HG02938 (cell line): ENCODE data around the gene CFAP221.

Experiments
- ATAC-seq: cut with Tn5 transposase; IDR thresholded peaks from one replicate; pipeline ENCODE4 v1.9.1; 2021; ENCODE audit warnings: mild to moderate bottlenecking, moderate library complexity; ENCODE audit not compliant: unreplicated experiment

Gene CFAP221

DNA sequence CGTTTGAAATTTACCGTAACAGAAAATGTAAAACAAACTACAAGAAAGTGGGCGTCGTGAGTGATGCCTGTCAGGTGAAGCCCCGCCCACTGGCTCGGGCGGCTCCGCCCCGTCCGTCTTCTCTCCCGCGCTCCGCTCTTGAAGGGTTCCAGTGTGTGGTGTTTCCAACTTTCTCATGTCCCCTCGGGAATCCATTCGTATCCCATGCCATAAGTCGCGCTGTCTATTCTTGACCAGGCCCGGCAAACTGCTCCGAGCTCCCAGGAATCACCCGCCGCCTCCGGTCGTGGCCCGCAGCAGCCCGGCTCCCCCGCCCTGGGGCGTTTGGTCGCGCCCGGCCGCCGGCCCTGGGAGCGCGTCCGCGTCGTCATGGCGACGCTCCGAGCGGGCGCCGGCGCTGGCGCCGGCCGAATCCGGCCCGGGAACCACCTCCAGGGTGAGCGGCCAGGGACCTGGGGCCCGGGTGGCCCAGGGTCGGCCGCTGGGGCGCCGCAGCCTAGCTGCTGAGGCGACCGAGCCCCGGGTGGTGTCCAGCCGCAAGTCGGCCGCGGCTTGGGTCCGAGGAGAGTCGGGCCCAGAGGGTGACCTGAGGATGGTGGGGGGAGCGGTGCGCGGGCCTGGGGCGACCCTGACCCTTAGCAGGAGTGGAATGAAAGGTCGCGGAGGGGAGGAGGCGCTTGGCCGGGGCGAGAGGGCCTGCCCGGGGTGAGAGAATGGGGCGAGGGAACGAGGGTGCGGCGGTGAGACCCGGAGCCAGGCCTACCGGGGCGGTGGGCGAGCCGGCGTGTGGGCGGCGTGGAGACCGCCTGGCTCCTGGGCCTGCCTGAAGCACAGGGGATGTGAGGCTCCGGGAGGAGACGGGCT is at the start of gene CFAP221:
Gene CFAP221 (plus strand): TSS at position 375 of the 864 bp plus-strand sequence. CDS start 1,683 bp downstream, outside the sequence.
- peak; percentile 87 for ATAC-seq

DNA sequence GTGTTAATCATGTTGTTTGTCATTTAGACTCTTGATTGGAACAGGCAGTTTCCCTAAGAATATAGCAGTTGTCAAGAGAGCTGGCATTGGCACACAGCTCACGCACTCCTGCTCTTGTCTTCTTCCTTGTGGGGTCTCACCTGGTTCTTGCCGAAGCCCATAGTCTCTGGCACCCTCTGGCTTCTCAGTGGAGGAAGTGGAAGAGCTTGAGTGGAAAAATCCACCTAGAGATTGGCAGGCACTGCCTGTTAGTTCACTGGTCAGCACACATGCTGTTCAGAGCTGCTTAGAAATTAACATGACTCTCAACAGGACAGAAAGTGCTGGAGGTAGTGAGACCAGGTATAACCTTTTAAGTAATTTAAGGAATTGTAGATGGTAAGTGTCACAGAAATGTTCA is 48.3 kb upstream of the CFAP221 start:
- ATAC-seq, result no peak

DNA sequence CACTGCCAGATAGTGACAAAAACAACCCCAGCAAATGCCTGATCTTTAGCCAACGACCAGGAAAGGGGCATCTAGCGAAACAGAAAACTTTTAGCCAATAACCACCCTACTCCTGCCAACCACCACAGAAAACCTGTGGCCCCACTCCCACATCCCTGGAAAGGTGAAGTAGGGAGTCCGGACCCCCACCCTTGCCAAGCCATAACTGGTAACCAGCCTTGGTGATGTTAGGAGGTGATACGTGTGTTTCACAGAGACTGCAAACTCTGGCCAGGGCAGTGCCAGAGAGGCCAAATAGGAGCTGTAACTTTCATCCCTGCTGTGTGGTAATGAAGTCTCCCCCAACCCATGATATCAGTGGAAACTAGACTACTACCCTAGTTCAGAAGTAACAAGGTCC is 47.6 kb upstream of the CFAP221 start:
- no peak for ATAC-seq

DNA sequence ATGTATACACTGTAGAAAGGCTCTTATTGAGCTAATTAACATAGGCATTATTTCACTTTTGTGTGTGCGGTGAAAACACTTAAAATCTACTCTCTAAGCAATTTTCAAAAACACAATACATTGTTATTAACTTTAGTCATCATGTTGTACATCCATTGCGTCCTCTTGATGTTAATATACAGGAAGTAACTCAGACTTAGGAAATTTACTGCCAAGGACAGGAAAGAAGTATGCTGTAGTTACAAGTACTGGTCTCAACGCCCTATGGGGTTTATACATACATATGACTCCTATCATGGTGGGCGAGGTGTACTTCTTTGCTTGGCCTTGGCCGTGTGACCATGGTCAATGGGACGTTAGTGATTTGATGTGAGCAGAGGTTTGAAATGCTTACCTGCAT is 35.5 kb upstream of the CFAP221 start:
- no peak for ATAC-seq

DNA sequence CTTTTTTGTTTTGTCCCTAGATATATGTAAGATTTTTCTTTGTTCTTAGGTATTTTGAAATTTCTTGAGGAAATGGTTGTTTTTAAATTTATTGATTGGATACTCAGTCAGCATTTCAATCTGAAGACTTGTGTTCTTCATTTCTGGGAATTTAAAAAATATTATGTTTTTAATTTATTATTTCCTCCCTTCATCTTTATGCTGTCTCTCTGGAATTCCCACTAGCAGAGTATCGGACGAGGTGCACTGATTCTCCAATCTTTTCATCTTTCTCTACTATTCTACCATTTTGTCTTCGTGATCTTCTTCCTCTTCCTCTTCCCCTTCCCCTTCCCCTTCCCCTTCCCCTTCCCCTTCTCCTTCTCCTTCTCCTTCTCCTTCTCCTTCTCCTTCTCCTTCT is 32.3 kb upstream of the CFAP221 start:
- no peak for ATAC-seq

DNA sequence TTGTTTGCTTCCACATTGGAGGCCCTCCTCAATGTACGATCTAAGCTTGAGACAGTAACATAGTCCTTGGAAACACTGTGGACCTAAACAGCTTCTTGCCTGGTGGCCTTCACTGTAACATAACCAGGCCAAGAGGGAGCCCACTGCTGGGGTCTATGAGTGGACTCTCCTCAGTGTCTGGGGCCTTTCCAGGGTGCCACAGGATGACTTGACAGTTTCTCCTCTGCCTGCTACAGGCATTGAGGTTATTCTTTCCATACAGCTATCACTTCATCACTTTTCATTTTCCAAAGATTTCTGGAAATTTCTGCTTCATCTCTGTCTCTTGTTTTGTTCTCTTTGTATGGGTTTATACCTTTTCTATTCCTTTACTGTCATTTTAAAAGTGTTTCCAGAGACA is 31.3 kb upstream of the CFAP221 start:
- no peak for ATAC-seq

DNA sequence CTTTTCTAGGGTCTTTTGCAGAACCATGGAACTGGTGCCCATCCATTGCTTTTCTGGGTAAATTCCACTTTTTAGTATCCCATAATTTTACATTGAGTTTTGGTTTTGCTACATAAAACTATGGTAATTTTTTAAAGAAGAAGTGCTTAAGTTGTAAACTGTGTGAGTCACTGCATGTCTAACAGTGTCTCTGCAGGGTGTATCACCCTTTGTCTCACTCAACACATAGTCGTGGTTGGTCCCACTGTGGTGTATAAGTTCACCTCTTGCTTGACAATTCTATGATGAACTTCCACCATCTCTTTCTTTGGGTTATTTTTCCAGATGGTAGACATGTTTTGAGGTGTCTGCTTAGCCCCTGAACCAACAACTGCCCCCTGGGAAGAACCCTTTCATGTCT is 30.4 kb upstream of the CFAP221 start:
- ATAC-seq, result no peak

DNA sequence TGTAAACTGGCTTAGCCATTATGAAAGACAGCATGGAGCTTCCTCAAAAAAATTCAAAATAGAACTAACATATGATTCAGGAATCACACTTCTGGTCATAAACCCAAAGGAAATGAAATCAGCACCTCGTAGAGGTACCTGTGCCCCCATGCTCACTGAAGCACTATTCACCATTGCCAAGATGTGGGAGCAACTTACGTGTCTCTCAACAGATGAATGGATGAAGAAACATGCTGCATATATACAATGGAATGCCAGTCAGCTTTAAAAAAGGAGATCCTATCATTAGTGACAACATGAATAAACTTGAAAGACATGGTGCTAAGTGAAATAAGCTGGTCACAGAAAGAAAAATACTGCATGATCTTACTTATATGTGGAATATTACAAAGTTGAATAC is 28.1 kb upstream of the CFAP221 start:
- no peak for ATAC-seq

DNA sequence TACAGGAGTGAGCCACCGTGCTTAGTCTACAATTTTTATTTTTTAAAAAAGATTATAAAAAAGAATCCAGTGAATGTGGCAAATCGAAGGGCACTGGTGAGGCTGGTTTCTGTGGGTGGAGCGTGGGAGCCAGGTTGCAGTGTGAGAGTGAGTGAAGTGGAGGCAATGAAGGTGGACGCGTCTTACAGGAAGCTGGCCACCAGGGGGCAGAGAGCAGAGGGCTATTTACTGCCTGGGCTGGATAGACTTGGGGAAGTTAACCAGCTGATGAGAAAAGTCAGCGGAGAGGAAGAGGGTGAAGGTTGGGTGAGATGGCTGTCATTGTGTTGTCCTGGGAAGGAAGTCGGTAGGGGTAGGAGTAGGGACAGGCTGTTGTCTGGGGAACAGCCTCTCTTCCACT is 26.8 kb upstream of the CFAP221 start:
- peak; percentile 95 for ATAC-seq

DNA sequence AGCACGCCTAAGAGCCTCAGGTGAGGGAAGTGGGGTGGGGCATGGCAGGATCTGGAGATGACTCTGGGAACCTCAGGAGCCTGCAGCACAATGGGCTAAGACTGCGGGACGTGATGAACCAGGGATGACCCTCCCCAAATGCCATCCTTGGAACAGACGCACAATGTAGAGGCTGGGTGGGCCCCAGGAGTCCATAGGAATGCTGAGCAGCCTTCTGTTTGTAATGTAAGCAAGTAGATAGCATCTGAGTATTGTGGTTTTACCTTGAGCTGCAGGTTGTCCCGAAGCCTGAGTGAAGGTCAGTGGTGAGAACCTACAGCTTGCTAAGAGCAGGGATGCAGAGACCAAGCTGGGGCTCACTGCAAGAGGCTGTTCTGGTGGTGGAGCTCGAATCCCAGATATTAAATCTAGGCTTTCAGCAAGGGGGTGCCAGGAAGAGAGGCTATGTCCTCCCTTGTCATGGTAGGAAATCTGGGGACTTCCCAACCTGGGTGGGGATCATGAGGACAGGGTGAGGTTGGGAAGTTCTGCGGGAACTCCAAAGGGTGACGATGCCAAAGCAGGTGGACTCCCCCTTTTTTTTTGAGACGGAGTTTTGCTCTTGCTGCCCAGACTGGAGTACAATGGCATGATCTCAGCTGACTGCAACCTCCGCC is 25.7 kb upstream of the CFAP221 start:
- no peak for ATAC-seq

DNA sequence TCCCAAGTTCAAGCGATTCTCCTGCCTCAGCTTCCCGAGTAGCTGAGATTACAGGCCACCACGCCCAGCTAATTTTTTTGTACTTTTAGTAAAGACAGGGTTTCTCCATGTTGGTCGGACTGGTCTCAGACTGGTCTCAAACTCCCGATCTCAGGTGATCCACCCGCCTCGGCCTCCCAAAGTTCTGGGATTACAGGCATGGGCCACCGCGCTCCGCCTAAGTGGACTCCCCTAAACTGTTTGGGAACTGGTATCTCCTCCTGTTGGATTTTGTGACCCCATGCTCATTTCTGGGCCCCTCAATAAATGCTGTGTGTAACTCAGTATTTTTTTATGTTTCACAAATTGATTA is 25.2 kb upstream of the CFAP221 start:
- ATAC-seq, result no peak

DNA sequence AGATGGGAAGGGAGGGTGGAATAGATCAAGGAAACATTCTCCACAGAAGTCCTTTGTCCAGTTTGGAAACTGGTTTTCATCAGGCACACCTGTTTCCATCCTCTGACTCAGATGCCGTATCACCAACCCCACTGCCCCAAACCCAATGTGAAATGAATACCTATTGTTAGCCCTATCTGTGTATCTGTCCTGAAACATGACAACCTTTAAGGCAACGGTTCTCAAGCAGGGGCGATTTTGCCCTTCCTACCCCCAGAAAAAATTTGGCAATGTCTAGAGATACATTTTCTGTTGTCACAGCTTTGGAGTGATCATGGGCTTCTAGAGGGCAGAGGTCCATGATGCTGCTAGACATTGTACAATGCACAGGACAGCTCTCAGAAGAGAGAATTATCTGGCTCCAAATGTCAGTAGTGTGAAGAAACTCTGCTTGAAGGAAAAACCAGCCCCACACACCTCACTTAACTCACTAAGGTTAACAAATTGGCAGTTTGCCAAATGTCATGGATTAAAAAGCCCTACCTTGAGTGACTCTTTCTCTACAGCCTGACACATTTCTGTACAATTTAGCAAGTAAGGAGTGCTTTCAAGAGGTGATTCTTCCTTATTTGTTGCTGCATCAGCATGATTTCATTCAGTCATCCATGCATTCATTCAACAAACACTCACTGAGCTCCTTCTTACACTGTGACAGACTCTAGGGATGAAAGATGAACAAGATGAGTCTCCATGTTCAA is 23.4 kb upstream of the CFAP221 start:
- no peak for ATAC-seq

DNA sequence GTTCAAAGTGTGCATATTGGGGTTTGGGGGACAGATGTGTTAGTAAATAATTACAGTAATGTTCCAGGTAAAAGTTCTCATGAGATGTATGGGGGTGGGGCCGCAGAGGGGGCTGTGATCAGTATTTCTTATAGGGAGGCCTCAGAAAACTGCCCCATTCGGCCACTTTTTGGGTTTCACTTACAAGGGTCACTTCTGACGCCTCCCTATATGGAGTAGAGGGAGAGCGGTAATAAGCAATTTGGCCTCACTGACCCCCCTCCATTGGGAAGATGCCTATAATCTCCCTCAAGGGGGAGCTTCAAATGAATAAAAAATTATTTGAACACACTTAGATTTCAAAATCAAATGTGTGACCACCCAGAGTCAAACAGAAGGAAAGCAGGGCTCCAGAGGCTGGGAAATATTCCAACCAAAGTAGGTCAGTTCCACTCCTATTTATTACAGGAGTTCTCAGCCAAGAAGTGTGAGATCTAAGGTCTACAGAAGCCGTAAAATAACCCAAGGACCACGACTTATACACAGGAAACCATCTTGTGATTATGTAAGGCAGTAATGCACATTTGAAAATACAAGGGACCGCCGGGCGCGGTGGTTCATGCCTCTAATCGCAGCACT is 22.7 kb upstream of the CFAP221 start:
- ATAC-seq, result no peak

DNA sequence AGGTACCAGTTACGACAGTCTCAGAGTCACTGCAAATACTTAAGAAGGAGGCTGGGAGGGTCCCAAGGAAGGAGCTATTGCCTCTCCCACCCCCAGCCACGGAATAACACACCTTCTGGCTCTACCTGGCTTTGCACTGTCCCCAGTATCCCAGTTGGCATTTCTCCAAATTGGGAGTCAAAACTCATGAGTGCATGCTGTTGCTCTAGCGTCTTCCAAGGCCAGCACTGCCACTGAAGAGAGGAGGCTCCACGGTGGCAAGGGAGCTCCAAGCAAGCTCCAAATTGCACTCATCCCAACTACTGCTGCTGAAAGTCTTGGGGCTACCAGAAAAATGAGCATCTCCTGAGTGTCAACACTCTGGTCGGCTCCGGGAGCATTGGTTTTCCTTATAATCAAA is 21.6 kb upstream of the CFAP221 start:
- no peak for ATAC-seq

DNA sequence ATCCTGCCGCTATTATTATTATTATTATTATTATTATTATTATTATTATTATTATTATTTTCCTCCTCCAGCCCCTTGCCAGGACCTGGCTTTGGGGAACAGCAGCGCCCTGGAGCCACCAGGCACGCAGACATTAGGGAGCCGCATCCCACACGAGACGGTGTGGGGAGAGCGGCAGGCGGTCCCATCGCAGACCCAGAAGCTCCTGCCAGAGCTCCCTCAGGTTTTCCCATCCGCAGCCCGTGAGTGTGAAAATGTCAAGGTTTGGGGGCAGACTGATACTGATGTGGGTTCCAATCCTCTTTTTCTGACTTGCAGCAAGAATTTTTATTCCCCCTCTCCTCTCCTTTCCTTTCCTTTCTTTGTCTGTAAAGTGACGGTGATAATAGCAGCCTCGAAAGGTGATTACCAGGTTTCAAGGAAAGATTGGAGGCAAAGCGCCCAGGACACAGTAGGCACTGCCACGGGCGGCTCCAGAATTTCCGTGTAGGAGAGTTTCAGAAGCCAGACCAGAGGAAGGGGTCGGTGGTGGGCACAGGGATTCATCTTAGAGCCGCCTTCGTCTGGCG is 20.8 kb upstream of the CFAP221 start:
- ATAC-seq, result no peak

DNA sequence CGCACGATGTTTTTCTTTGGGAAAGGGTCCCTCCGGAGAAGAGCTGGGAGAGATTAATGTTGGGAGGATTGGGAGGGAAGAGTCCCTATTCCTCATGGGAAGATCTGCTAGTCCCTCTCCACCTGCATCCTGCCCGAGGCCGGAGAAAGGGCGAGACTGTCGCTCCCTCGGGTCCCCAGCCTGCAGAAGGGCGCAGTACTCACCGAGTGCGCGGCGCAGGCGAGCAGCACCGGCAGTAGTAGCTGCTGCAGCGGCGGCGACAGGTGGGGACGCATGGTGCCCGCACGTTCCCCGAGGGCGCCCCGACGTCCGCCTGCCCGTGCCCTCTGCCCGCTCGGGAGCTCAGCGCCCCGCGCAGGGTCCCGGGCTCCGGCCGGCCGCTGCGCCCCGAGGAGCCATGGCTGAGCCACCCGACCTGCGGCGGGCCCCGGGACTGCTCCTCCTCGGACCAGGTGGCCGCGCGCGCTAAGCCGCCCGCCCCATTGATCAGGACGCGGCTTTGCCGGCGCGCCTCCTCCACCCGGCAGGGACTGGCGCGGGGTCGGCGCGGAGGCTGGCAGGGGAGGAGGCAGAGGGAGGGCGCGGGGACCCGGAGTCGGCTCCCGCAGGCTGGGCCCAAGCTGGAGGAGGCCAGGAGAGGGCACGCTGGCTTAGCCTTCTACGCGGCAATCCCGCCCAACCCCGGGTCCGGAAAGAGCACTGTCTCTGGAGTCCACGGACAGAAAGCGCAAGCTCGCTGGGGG is 20.1 kb upstream of the CFAP221 start, which contains the start of gene SCTR:
Gene SCTR (minus strand): TSS at position 532 of the 743 bp plus-strand sequence. CDS start 257 bp downstream, at position 275.
- ATAC-seq, result no peak

DNA sequence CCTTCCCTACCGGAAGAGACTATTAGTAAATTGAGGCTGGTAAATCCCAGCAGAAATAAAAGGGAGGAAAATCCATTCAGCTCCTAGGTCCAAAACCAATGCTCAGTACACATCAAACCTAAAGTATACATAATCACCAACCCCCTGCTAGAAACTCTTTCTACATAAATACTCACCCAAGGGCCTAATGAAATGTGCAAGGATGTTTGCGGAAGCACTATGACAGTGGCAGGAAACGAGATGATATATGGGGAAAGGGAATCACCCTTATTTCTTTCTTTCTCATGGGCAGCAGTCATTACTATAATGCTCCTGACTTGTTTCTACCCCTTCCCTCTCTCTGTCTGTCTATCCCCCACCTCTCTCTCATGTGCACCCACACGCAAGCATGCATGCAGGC is 18.6 kb upstream of the CFAP221 start:
- ATAC-seq, result no peak

DNA sequence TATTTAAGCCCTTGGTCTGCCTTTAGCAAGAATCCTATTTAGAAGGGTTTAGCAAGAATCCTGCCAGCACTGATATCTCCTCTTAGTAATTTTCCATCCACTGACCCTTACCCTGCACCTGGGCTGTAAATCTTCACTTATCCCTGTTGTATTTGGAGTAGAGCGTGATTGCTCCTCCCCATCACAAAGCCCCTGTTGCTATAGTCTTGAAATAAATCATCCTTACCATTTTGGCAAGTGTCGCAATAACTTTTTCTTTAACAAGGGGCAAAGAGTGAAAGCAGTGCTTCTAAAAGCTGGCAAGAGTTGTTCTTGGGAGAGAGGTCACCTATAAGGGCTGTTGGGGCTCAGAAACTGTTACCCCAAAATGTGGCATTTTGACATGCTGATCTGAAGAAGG is 16.2 kb upstream of the CFAP221 start:
- ATAC-seq, result no peak

DNA sequence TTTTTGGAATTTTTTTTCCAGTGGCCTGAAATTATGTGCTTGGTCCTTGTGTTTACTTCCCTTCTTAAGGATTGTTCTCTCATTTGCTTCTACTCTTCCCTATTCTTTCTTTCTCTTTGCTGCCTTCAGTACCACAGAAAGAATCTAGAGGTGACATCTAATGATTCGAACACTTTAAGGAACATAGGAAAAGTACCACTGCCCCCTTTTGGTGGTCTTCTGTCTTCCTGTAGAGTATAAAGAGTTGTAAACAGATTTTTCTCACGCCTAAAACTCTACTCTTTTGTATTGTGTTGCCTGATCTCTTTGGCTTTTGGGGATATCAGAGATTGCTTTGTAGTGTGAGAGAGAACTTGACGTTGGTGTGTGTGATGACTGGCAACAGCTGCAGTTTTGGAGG is 13.0 kb upstream of the CFAP221 start:
- ATAC-seq, result no peak

DNA sequence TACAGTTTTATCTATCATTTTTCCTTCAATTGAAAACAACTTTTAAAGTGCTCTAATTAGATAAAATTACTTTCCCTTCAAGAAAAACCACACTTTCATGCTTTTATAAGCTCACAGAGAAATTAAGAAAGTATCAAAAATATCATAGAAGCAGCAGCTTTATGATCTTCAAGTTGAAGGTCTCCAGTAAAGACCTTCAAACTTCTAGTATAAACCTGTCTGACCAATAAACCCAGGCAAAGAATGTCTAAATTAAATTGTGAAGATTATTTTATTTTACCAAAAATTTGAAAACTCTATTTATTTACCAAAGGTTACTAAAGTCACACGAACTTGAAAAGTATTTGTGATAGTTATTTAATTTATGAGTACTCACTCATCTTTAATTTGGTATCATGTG is 10.7 kb upstream of the CFAP221 start:
- ATAC-seq, result no peak
